Gastroesophageal sphincter (tissue), 4 donors: ENCODE measurements around the gene STAG3. TPM values are rescaled to one million over a fixed set of nuclear protein-coding genes. Genes with fewer than 3 reads are reported as not detected.

Experiments used
- ATAC-seq: fragments of 150-250 bp; one replicate; pipeline ENCODE4 v1.9.1; 2016; ENCODE audit warnings: mild to moderate bottlenecking, moderate library complexity
- H3K27ac ChIP-seq, 4 donors: fragments of 200-600 bp; sonication (generic) in 3 of 4; 1 replicate in 3 of 4; 2 replicates in 1 of 4; pipeline ENCODE4 v1.5.1; 2016 to 2019
- H3K27me3 ChIP-seq: fragments of 200-600 bp; sonication (generic); one replicate; pipeline ENCODE4 v1.5.1; 2019
- H3K36me3 ChIP-seq, 2 donors: fragments of 200-600 bp; sonication (generic); one replicate each; pipeline ENCODE4 v1.5.1; 2019; ENCODE audit warnings: control low read depth in 1 of 2
- H3K4me1 ChIP-seq, 3 donors: fragments of 200-600 bp; sonication (generic); 1 replicate in 2 of 3; 2 replicates in 1 of 3; pipeline ENCODE4 v1.5.1; 2016 to 2019; ENCODE audit warnings: control low read depth in 2 of 3
- H3K4me3 ChIP-seq, 2 donors: fragments of 200-600 bp; sonication (generic); one replicate each; pipeline ENCODE4 v1.5.1; 2019; ENCODE audit warnings: mild to moderate bottlenecking in 1 of 2, moderate library complexity in 1 of 2
- H3K9me3 ChIP-seq, 3 donors: fragments of 200-600 bp; sonication (generic); one replicate each; pipeline ENCODE4 v1.5.1; 2017 to 2019; ENCODE audit warnings: control low read depth in 2 of 3
- EP300 ChIP-seq: sonication (generic); formaldehyde crosslinking; IDR thresholded peaks from one replicate; pipeline ENCODE4 v1.6.1; 2017; ENCODE audit warnings: antibody characterized with exemption, mild to moderate bottlenecking
- POLR2A ChIP-seq, 2 donors: fragments of 450-650 bp; IDR thresholded peaks; one replicate each; pipeline ENCODE4 v1.6.1; 2017; ENCODE audit warnings: antibody characterized with exemption in 2 of 2, mild to moderate bottlenecking in 2 of 2, moderate library complexity in 1 of 2
- POLR2AphosphoS5 ChIP-seq: sonication (generic); formaldehyde crosslinking; IDR thresholded peaks from one replicate; pipeline ENCODE4 v1.6.1; 2017; ENCODE audit warnings: antibody characterized with exemption
- WGBS, 2 donors: methylation state at CpG; one replicate each; pipeline ENCODE4 v1.1.5; 2018; ENCODE audit warnings: low coverage in 1 of 2; 5-methylcytosine and 5-hydroxymethylcytosine counted together
- total RNA-seq, 4 donors: library from RNA; depleted of rRNA; stranded (reverse); fragments of >200 nt; gene quantifications; one replicate each; pipeline ENCODE4 v1.1.0, GENCODE V29; 2016
- TF ChIP-seq, protein P1 (sequence below), 4 experiments: fragments of 200-600 bp in 2 of 4; fragments of 450-650 bp in 2 of 4; sonication (generic) in 1 of 4; IDR thresholded peaks; one replicate each; pipeline ENCODE4 v1.5.1; 2017 to 2019; ENCODE audit warnings: antibody characterized with exemption in 4 of 4, mild to moderate bottlenecking in 2 of 4, moderate library complexity in 2 of 4

STAG3 gene
- total RNA-seq, 4 donors from 2014 or later: 0.47 TPM; not detected in 3

DNA sequence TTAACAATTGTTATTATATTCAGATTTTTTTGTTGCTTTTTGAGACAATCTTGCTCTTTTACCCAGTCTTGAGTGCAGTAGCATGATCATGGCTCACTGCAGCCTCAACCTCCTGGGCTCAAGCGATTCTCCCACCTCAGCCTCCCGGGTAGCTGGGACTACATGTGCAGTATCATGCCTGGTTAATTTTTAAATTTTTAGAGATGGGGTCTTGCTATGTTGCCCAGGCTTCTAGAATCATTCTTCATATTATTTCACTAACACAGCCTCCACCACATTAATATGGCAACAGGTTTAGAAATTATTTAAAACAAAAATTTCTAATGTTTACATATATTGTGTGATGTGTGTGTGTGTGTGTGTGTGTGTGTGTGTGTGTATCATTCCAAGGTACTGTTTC is 30.4 kb upstream of the STAG3 start:
- no peak for ATAC-seq
- WGBS, 2 donors: 85 to 100% methylated on average over 2 of the region's 2 CpGs

DNA sequence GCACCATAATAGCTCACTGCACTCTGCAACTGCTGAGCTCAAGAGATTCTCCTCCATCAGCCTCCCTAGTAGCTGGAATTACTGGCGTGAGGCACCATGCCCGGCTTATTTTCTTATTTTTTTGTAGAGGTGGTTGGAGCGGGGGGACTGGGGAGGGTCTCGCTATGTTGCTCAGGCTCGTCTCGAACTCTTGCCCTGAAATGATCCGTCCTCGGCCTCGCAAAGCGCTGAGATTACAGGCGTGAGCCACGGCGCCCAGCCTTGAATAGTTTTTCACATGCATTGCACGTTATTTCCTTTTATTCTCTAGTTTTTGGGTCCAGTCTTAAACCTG is 29.5 kb upstream of the STAG3 start:
- WGBS, 2 donors: 5 to 10% methylated on average over 4 to 6 of the region's 14 CpGs
- peak overlapping the region; percentile 8 to 92 for H3K4me3 ChIP-seq
- peaks cover 0 to 18% of the 10 kb centered on the region in 2 donors for H3K36me3 ChIP-seq
- peak overlapping the region; percentile 2 to 91 (median 86) for H3K27ac ChIP-seq
- no peak for TF ChIP-seq POLR2AphosphoS5
- no peak for TF ChIP-seq EP300
- no peak for TF ChIP-seq POLR2A (IDR thresholded peaks at IDR 0.05)
- TF ChIP-seq, protein P1, sequence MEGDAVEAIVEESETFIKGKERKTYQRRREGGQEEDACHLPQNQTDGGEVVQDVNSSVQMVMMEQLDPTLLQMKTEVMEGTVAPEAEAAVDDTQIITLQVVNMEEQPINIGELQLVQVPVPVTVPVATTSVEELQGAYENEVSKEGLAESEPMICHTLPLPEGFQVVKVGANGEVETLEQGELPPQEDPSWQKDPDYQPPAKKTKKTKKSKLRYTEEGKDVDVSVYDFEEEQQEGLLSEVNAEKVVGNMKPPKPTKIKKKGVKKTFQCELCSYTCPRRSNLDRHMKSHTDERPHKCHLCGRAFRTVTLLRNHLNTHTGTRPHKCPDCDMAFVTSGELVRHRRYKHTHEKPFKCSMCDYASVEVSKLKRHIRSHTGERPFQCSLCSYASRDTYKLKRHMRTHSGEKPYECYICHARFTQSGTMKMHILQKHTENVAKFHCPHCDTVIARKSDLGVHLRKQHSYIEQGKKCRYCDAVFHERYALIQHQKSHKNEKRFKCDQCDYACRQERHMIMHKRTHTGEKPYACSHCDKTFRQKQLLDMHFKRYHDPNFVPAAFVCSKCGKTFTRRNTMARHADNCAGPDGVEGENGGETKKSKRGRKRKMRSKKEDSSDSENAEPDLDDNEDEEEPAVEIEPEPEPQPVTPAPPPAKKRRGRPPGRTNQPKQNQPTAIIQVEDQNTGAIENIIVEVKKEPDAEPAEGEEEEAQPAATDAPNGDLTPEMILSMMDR (IDR thresholded peaks at IDR 0.05): no peak
- no peak for ATAC-seq
- no peaks in the 10 kb centered on the region for H3K27me3 ChIP-seq
- no peaks in the 10 kb centered on the region for H3K9me3 ChIP-seq
- peaks cover 0 to 33% (median 5%) of the 10 kb centered on the region in 3 donors for H3K4me1 ChIP-seq

More for the DNA sequence above, 30.4 kb upstream of the STAG3 start:
- TF ChIP-seq POLR2AphosphoS5: no peak
- no peak for TF ChIP-seq EP300
- TF ChIP-seq POLR2A (IDR thresholded peaks at IDR 0.05): no peak
- TF ChIP-seq, protein P1 (IDR thresholded peaks at IDR 0.05): no peak
- no peaks in the 10 kb centered on the region for H3K27me3 ChIP-seq
- peaks cover 0 to 11% of the 10 kb centered on the region in 2 donors for H3K36me3 ChIP-seq
- no peaks in the 10 kb centered on the region for H3K9me3 ChIP-seq
- H3K4me3 ChIP-seq: no peak overlapping the region
- H3K4me1 ChIP-seq: peaks cover 0 to 32% (median 5%) of the 10 kb centered on the region in 3 donors
- no peak overlapping the region for H3K27ac ChIP-seq

DNA sequence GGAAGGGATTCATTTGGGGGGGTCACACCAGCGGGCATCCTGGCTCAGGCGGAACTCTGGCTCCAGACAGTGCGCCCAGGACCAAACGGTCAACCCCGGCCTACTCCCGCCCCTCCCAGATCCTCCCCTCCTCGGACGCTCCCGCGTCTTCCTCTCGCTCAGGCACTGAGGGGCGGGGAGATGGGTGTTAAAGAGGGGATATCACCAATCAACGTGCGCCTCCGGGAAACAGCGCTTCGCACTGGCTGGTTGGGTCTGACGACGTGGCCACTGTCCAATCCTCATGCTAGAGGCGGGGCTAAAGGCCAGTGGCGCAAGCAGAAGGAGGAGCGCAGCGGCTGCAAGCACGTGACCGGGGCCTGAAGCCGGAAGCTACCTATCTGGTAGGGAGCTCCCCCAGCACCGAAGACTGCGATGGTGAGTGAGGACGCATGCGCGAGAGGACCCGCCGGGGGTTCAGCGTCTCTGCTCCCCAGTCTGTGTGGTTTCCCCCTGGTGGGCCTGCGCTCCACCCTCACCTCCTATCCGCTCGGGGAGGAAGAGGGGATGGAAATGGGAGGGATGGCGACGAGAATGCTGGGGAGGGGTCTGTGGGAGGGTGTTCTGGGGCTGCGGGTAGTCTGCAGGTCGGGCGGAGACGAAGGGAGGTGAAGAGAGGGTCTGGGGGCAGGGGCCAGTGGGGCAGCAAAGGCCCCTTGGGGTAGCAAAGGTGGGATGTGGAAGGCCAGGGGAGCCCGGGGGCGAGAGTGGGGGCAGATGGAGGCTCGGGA is 29.0 kb upstream of the STAG3 start, which contains the start of gene LAMTOR4:
Gene LAMTOR4 (plus strand): TSS at position 360 of the 770 bp plus-strand sequence. CDS start 55 bp downstream, at position 415.
- WGBS, 2 donors: 0% methylated on average over 2 to 10 of the region's 46 CpGs
- peak; percentile 100 for ATAC-seq
- no peaks in the 10 kb centered on the region for H3K27me3 ChIP-seq
- H3K36me3 ChIP-seq: peaks cover 0 to 23% of the 10 kb centered on the region in 2 donors
- peak within 1 kb of the TSS; percentile 87 to 92 (median 90) for H3K27ac ChIP-seq
- H3K9me3 ChIP-seq: no peaks in the 10 kb centered on the region
- no peak for TF ChIP-seq EP300
- peak; percentile 56 to 73 for TF ChIP-seq POLR2A (IDR thresholded peaks at IDR 0.05)
- TF ChIP-seq, protein P1 (IDR thresholded peaks at IDR 0.05): peak in 1 of 4 experiments; percentile 9
- peak; percentile 73 for TF ChIP-seq POLR2AphosphoS5
- peaks cover 0 to 33% (median 5%) of the 10 kb centered on the region in 3 donors for H3K4me1 ChIP-seq
- peak within 1 kb of the TSS; percentile 92 to 93 for H3K4me3 ChIP-seq

DNA sequence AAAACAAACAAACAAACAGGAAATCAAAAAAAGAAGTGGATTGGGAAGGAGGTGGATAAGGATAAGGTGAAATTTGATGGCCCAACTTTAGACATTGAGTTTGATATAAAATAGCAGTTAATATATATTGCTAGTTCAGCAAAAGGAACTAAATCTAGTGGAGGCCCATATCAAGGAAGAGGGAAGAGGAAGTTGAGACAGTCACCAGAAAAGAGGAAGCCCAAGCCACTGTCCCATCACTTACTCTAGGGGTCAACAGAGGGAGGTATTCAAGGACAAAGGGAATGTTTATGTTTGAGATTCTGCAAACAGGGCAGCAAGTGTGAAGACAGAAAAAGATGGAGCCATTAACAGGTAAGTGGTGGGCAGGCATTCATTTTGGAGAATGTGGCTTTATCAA is 25.3 kb upstream of the STAG3 start:
- H3K4me1 ChIP-seq: peaks cover 0 to 52% (median 11%) of the 10 kb centered on the region in 3 donors
- TF ChIP-seq POLR2A (IDR thresholded peaks at IDR 0.05) (no peak), POLR2AphosphoS5 (no peak), EP300 (no peak)
- TF ChIP-seq, protein P1 (IDR thresholded peaks at IDR 0.05): no peak

More for the DNA sequence above, 25.3 kb upstream of the STAG3 start:
- Histone ChIP-seq H3K27ac (peak overlapping the region in 1 of 4 donors; percentile 29), H3K36me3 (peaks cover 0 to 59% of the 10 kb centered on the region in 2 donors), H3K9me3 (no peaks in the 10 kb centered on the region), H3K27me3 (no peaks in the 10 kb centered on the region), H3K4me3 (no peak overlapping the region)
- no peak for ATAC-seq
